ENCODE results near the gene TOMM22.

GRCh38 chr22:38715852-38716251, 34.1 kb downstream of the TOMM22 start:
- TF ChIP-seq CTCF (conservative IDR thresholded peaks at IDR 0.05 in 1 of 2, IDR thresholded peaks at IDR 0.05 in 1 of 2; ENCODE audit: extremely low read depth in 1 of 2, insufficient read depth in 1 of 2, low read depth in 1 of 2, low read length in 2 of 2) (no peak), EZH2 (IDR thresholded peaks at IDR 0.05; ENCODE audit: borderline replicate concordance, low read length) (no peak)

Measured in mammary epithelial cell (primary cell).